ENCODE data around the gene EDN2. TPM values are rescaled to one million over a fixed set of nuclear protein-coding genes. Genes with fewer than 3 reads are reported as not detected.

EDN2 gene
- total and polyA plus RNA-seq, 2 of the 8 experiments (the other 6 are each of a cell fraction or from before 2014, with no cell fraction given): 0.32 to 0.39 TPM

- Histone ChIP-seq H4K5ac (ENCODE audit: insufficient read length, low read depth, low read length) (no peak overlapping the region), H3K23me2 (ENCODE audit: low read depth, low read length) (0 out of 2 replicates have a peak, but pooled peaks cover 2% of the 10 kb centered on the region), H3K18ac (ENCODE audit: extremely low read depth, low read length) (no peak overlapping the region), H2BK15ac (ENCODE audit: low read length) (no peak overlapping the region), H3K27me3 (replicated peaks in 1 of 4; ENCODE audit: control insufficient read depth in 3 of 4, extremely low read depth in 1 of 4, insufficient read depth in 3 of 4, low read length in 3 of 4) (no peaks in the 10 kb centered on the region), H3K27ac (ENCODE audit: low read depth, low read length) (no peak overlapping the region), H3K9me3 (ENCODE audit: insufficient read depth in 2 of 2, low read depth in 1 of 2, low read length in 1 of 2) (no peaks in the 10 kb centered on the region), H3K4me2 (ENCODE audit: insufficient read depth in 1 of 2, low read depth in 2 of 2, low read length in 2 of 2) (no peak overlapping the region), H4K20me1 (replicated peaks in 1 of 2; ENCODE audit: control insufficient read depth in 1 of 2, insufficient read depth in 2 of 2, low read length in 2 of 2) (no peaks in the 10 kb centered on the region), H3K56ac (replicated peaks; ENCODE audit: insufficient read length, low read depth, low read length) (no peak overlapping the region), H3K4ac (replicated peaks; ENCODE audit: insufficient read length, low read depth, low read length) (peak overlapping the region; percentile 44), H3K36me3 (ENCODE audit: control insufficient read depth in 2 of 4, insufficient read depth in 4 of 4, low read length in 3 of 4) (no peaks in the 10 kb centered on the region; a peak in 1 of 8 replicates), H3K4me1 (replicated peaks in 1 of 4; ENCODE audit: control insufficient read depth in 3 of 4, insufficient read depth in 4 of 4, low read length in 3 of 4) (peaks cover 0 to 4% (median 0%) of the 10 kb centered on the region in 4 experiments; a peak in 2 of 7 replicates), H2AFZ (ENCODE audit: low read length) (no peak overlapping the region), H3K14ac (ENCODE audit: insufficient read length) (no peak overlapping the region), H2BK120ac (replicated peaks; ENCODE audit: low read depth, low read length) (no peak overlapping the region), H3K23ac (ENCODE audit: insufficient read length) (no peak overlapping the region), H4K91ac (replicated peaks; ENCODE audit: insufficient read length, low read length) (peak overlapping the region; percentile 46), H2BK12ac (ENCODE audit: low read depth, low read length) (peak overlapping the region; percentile 55; the same call in 1 of the 2 replicates), H3K79me1 (ENCODE audit: low read depth, low read length) (no peaks in the 10 kb centered on the region), H2BK20ac (ENCODE audit: low read length) (no peak overlapping the region), H2BK5ac (ENCODE audit: low read depth, low read length) (0 out of 2 replicates have a peak overlapping the region, but pooled peaks have one; percentile 2), H3K79me2 (ENCODE audit: control insufficient read depth in 1 of 2, insufficient read depth in 2 of 2, low read length in 2 of 2) (no peaks in the 10 kb centered on the region), H3K4me3 (ENCODE audit: extremely low read depth in 1 of 4, insufficient read depth in 2 of 4, low read depth in 3 of 4, low read length in 4 of 4) (no peak overlapping the region), H4K8ac (ENCODE audit: extremely low read depth, insufficient read depth, low read length) (peak overlapping the region; percentile 57; the same call in 1 of the 2 replicates), H3K9ac (replicated peaks in 1 of 4; ENCODE audit: extremely low read depth in 1 of 4, low read depth in 3 of 4, low read length in 3 of 4) (no peak overlapping the region), H2AK5ac (ENCODE audit: low read depth, low read length) (no peak overlapping the region)
- FAIRE-seq: no peak
- WGBS, 2 experiments (ENCODE audit: extremely low coverage in 1 of 2, insufficient coverage in 1 of 2, insufficient read length in 1 of 2, insufficient replicate concordance in 2 of 2, low coverage in 1 of 2, low lambda C conversion rate in 2 of 2, missing lambda C conversion rate in 1 of 2): 87% methylated on average over 15 of the region's 15 CpGs; no CpG with 5 or more reads in 1 of the 2 experiments
- no peak for DNase-seq (ENCODE audit: low read depth in 1 of 2, low spot score in 2 of 2)
- POLR2A ChIA-PET (ENCODE audit: partially characterized antibody): no interaction called here
- CTCF ChIA-PET (ENCODE audit: partially characterized antibody): interaction anchor here (1.2 to 4.3 kb wide), 4 partner anchors 10 to 71 kb away, joined by 4 to 30 read pairs (median 6); no protein-coding TSS in a partner anchor
- TF ChIP-seq E2F6 (IDR thresholded peaks at IDR 0.05) (no peak), KDM1A (IDR thresholded peaks at IDR 0.05; ENCODE audit: borderline replicate concordance, low read length) (no peak), ASH2L (IDR thresholded peaks at IDR 0.05; ENCODE audit: low read length) (no peak), CBX5 (IDR thresholded peaks at IDR 0.05; ENCODE audit: low read depth, low read length) (no peak), RAD21 (IDR thresholded peaks at IDR 0.05 in 1 of 2, conservative IDR thresholded peaks at IDR 0.05 in 1 of 2; ENCODE audit: low read depth in 2 of 2, low read length in 2 of 2) (no peak), KDM4A (IDR thresholded peaks at IDR 0.05; ENCODE audit: low read depth, low read length, severe bottlenecking) (no peak), CHD2 (IDR thresholded peaks at IDR 0.05; ENCODE audit: low read length) (no peak), SRF (IDR thresholded peaks at IDR 0.05; ENCODE audit: low read depth, low read length) (no peak), TAF1 (IDR thresholded peaks at IDR 0.05; ENCODE audit: low read depth, low read length) (no peak), BRCA1 (IDR thresholded peaks at IDR 0.05; ENCODE audit: low read depth, low read length) (no peak), RFX5 (IDR thresholded peaks at IDR 0.05; ENCODE audit: borderline replicate concordance, low read depth, low read length) (no peak)
Observed at GRCh38 chr1:41504114-41505035, 19.9 kb upstream of the EDN2 start.
